Iris pigment epithelial cell (primary cell): ENCODE results near the gene IRF8.
A peak's percentile ranks its signal among the peaks of the same experiment; 100 is the strongest.
"Not testable (repeated sequence)": the region's sequence is repeated elsewhere in the genome, so short reads cannot be mapped to it uniquely, and the experiment has no call there.

Source experiments
- DNase-seq: peaks from one replicate; pipeline ENCODE4 v3.0.0-alpha.2; 2011; ENCODE audit warnings: low read depth

The IRF8 gene

GRCh38 chr16:85894266-85894665 is 4.7 kb upstream of the IRF8 start:
- no peak for DNase-seq

DNA sequence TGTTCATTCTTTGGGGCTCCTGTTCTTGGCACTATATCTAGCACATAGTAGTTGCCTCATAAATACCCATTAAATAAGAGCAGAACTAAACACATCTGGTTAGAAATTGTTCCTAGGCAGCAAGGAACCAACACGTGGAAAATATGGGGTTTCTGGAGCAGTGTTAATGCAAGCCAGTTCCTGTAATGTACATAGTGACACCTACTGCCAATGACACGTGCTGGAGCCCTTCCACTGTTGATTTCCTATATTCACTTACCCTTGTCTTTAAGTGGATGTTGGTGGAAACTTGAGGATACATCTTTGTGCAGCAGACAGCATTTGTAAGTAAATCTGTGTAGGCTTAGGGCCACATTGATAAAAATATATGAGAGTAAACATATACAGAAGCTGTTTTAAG is 1.6 kb upstream of the IRF8 start:
- DNase-seq: no peak

DNA sequence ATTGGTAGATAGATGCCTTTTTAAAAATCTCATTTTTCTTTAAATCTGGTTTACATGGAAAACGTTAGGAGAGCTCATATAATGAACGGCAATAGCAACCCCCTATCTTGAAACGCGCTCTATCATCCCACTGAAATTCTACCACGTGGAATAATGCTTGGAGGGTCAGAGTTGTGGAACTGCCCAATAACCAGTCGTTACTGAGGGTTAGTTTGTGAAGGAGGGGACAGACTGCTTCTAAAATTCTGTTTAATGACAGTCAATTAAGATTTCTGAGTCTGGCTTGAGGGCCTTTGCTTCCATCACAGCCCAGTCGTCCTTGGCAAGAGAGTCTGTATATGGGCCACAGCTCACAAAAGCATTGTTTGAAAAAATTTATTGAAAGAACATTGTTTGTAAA is 482 bp downstream of the IRF8 start:
- DNase-seq: no peak

DNA sequence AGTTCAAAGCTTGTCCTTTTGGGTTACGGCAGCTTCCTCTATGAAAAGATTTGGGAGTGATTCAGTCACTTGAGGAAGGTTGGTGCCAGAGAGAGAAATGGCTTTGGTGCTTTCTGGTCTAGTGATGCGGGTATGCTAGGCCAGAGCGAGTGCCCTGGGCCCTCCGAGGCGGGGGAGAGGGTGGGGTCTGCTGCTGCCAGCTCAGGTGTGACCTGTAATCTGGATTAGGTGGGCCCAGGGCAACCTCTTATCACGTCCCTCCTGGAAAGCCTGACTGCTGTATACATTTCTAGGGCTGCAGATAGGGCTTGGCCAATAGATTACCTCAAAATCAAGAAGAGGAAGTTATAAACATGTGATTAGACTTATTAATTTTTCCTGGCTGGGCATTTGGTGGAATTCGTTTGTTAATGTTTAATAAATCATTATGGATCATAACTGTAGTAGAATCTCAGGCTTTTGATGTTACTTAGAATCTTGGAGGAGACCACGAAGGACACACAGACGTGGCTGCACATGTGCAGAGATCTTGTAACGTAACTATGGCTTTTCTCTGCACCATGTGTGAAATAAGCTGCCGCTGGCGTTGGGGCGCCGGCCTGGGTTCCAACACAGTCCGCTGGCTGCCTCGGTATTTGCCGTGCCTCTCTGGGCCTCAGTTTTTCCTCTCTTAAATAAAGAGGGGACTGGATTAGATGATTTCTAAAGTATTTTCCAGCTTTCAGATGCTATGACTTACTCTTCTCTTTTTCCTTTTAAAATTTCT is 1.2 kb downstream of the IRF8 start:
- no peak for DNase-seq

DNA sequence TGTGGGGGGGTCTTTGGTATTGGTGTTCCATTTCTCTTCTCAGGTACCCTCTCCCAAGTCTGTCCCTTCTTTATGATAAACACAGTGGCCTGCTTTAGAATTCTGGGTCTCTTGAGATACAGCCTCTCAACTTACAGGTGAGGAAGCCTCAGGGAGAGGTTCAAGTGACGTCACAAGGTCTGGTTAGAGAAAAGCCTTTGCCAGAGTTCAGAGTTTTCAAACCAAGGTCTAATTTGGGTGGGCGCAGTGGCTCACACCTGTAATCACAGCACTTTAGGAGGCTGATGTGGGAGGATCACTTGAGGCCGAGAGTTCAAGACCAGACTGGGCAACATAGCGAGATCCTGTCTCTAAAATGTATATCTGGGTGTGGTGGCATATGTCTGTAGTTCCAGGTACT is 2.1 kb downstream of the IRF8 start:
- no peak for DNase-seq

DNA sequence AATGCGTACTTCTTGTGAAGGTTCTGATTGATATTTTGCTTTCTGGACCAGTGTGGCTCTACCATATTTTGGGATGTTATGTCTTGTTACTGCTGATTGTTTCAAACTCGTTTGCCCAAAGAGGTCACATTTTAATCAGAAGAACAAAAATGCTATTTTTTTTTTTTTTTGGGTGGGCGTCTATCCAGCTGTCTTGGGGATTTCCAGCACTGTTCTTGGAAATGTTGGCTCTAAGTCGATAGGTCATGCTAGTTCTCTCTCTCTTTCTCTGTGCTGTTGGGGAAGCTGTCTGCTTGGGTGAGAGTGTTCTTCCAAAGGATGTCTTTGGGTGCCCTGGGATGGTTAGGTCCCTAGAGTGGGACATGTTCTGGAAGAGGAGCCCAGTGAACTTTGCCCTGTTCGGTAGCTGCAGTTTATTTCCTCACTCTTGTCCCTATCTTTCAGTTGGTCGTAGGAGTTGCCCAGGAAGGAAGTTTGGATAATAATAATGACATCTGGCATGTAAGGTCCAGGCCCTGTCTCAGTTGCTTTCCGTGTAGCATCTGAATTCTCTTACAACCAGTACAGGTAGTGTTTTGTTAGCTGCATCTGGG is 2.9 kb downstream of the IRF8 start:
- no peak for DNase-seq

- DNase-seq: no peak
Measured at GRCh38 chr16:85902366-85903155, 3.6 kb downstream of the IRF8 start.

GRCh38 chr16:85903559-85903958 is 4.6 kb downstream of the IRF8 start:
- no peak for DNase-seq

DNA sequence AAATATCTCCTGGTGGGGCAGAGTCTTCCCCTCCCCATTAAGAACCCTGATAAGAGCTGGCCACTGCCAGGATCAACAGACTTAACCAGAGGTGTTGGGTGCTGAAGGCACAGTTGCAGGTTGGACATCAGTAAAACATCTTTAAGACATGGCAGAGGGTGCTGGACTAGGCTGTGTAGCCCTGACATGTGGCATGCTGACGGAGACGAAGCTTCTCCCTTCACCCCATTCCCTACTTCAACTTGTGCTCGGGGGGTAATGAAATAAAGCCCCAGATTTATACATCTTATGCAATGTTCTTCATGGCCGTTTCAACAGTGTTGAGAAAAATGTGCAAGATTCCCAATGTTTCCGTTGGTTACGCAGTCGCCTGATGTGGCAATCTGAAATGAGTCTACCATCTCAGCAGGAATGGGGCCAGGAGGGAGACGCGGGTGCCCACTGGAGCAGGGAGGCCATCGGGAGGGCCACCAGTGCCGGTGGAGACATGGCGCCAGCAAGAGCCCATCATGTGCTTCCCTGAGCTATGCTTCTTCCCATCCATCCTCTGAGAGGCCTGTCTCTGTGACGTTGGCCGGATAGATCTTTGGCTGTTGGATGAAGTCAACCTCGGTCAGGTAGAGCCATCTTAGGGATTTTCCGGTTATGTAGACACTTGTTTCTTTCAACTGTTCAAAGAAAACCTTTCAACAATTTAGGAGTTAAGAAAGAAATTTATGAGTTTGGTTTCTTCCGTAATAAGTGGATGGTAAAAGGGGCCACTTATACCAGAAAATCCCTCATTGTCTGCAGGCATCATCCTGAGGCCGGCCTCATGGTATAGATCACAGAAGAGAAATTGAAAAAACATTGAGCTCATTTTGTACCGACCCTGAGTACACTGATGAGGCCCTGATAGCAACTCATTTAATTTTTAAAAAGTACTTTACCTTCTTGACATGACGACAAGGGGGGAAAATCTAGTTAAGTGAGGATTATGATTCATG is 6.4 kb downstream of the IRF8 start:
- DNase-seq: no peak

- no peak for DNase-seq
Measured at GRCh38 chr16:85906349-85906748, 7.4 kb downstream of the IRF8 start.

GRCh38 chr16:85907231-85907630 is 8.3 kb downstream of the IRF8 start:
- DNase-seq: not testable (repeated sequence)

DNA sequence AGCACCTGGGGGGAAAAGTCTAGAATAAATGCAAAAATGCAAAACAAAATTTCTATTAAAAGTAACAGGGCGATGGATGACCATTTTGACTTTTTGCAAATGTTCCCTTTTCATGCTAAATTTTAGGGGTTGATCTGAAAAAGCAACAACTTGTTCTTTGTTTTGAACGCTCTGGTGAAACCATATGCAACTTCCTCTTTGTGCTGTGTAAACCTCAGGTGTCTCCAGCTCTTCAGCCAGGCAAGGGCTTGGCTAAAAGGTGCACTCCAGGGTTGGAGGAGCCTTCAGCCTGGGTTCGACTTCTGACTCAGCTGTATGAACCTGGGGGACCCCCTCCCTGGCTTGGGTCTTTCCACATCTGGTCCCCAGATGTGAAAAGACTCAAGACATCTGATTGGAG is 9.5 kb downstream of the IRF8 start:
- DNase-seq: no peak

GRCh38 chr16:85908889-85909589 is 10.1 kb downstream of the IRF8 start:
- no peak for DNase-seq

DNA sequence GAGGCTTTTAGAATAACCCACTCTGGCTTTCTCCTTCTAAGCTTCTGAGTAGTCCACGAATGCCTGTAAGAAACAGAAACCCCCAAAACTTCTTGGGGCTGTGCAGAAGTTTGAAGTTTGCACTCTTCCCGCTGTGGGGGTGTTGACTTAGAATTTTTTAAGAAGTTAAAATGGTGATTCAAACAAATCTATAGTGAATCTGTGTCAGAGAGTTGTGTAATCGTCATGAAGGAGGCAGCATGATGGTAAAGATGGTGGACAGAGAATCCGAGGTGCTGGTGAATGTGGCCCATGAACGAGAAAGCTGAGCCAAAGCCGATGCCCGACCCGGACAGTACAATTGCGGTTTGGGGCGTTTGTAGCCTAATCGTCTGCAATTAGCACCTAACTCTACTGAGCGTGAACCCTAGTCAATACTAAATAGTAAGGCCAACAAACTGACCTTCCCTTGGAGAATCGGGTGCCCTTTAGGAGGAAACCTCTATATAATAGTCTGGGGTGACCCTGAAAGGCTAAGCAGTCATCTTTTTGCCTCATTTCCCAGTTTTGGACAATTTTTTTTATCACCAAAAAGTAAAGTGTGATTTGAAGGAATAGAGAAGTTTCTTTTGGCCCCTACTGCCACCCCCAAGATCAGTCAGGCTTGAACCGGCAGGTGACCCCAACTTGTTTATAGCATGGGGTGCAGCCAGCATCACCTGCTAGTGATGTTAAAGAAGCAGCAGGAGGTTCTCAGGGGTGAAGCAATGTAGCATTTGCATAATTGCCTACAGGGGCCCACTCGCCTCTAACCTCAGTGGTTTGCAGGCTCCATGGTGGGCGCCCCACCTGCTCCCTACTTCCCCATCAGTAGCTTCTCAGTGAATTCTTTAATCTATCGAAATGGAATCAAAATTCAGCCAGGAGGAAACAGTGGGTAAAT is 11.2 kb downstream of the IRF8 start:
- DNase-seq: no peak

DNA sequence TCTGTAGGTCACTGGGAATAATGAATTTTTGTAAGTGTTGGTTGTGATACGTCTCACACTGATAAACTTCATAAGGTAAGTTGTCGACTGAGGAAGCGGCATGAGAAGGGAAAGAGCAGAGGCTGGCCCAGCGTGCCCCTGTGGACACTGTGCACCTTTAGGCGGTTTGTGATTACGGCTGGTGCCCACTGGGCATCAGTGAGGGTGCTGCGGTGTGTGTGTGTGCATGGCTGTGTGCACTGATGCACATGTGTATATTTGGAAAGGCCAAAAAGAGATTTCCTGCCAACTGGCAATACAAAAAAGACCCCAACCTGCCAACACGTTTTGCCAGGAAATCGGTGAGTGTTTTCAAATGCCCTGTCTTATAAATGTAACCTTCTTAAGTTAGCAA is 11.9 kb downstream of the IRF8 start:
- no peak for DNase-seq

DNA sequence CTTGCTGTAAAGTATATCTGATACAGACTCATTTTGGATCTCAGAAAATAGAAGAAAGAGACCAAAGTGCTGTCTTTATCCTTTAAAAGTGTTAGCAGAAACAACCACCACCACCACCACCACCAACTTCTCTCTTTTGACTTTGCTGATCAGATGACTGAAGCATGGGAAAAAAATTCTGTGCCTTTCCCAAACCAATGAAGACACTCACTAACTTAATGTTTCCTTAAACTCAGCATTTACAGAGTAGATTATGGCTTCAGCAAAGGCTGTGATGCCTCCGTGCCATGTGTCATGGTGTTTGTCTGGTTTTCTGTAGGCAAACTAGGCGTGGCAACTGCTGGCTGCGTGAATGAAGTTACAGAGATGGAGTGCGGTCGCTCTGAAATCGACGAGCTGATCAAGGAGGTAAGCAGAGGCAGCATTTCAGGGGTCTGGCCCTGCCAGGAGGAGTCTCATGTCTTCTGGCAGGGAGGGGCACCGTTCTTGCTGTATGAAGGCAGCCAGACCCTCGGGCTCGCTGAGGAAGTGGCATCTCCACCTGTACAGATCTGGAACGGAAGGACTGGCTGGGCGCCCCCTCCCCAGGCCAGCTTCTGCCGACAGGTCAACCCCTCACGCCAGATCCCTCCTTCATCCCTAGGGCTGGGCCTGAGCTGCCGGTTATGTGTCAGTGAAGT is 12.4 kb downstream of the IRF8 start:
- no peak for DNase-seq

DNA sequence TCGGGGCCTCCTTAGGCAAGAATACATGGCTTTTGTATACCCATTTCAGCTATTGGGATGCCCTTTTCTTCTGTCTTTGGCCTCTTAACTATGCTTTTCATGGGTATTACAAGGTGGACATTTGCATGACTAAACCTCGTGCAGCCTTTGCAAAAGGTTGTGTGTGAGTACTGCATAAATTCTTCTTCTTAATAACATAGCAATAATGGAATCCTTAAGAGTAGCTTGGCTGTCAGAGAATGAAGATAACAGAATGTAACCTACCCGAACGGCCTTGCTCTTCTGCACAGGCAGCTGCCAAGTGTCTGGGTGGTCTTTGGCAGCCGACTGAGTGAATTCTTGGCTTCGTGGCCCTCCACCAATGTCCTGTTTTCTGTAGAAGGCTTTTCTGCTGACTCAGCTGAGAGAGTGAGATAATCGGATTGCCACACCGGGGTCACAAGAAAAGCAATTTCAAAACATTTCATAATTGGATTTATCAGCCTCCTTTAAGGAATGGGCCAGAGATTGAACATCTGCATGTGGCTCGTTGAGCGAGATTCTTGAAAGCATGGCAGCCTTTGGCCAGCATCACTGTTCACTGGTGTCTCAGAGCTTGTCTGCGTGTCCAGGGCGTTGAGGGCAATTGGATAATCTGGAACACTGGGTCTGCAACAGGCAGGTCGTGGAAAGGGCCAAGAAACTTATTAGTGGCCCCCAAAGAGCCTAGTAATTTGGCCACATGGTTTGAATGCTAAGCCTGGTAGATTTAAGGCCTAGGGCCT is 13.4 kb downstream of the IRF8 start:
- DNase-seq: peak; percentile 97

DNA sequence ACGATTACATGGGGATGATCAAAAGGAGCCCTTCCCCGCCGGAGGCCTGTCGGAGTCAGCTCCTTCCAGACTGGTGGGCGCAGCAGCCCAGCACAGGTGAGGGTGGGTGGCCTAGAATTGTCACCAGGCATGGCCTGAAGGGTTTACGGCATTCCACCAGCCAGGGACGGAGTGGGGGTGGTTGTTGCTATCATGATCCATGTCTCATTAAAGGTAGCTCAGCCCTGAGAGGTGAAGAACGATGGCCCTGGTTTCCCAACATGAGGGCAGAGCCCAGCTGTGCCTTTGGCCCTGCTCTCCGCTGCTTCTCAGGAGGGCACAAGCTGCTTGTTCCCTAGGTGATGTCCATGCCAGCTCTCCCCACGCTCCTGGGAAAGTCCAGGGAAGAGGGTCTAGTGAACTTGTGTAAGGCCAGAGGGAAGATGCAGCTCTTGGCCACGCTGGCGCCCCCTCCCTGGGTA is 14.2 kb downstream of the IRF8 start:
- DNase-seq: no peak
